GM19238 (cell line): Measurements from ENCODE around the gene IL17RE.
"Not testable (repeated sequence)": the region's sequence is repeated elsewhere in the genome, so short reads cannot be mapped to it uniquely, and the experiment has no call there.

Experiments used
- DNase-seq: peaks from one replicate; pipeline ENCODE4 v3.0.0; 2011; ENCODE audit warnings: low spot score; ENCODE audit not compliant: insufficient read length

IL17RE gene, protein sequence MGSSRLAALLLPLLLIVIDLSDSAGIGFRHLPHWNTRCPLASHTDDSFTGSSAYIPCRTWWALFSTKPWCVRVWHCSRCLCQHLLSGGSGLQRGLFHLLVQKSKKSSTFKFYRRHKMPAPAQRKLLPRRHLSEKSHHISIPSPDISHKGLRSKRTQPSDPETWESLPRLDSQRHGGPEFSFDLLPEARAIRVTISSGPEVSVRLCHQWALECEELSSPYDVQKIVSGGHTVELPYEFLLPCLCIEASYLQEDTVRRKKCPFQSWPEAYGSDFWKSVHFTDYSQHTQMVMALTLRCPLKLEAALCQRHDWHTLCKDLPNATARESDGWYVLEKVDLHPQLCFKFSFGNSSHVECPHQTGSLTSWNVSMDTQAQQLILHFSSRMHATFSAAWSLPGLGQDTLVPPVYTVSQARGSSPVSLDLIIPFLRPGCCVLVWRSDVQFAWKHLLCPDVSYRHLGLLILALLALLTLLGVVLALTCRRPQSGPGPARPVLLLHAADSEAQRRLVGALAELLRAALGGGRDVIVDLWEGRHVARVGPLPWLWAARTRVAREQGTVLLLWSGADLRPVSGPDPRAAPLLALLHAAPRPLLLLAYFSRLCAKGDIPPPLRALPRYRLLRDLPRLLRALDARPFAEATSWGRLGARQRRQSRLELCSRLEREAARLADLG

DNA sequence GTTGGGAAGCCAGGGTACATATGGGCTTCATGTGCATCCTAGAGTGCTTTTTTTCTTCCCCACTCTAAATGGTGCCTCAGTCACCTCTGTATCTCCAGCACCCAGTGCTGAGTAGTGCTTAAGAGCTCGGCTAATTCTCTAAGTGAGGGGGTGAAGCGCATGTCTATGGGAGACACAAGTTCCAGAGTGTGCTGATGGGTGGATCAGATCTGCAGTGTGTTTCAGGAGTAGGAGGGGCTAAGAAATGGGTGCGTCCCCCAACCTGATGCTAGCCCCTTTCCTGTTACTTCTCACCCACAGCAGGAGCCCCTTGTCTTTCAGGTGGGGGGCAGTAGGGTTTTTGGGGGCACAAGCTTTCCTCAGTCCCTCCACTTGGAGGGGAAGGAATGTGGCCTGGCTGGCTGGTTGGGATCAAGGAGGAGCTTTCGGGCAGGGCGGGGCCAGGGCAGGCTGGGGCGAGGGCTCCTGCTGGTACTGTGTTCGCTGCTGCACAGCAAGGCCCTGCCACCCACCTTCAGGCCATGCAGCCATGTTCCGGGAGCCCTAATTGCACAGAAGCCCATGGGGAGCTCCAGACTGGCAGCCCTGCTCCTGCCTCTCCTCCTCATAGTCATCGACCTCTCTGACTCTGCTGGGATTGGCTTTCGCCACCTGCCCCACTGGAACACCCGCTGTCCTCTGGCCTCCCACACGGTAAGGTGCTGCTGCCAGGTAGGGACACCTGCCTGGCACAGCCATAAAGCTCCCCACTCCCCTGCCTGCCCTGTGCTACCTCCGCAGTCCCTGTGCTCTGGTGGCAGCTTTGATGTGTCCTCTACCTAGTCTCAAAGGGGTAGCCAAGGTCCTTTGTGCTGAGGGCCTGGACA lies at the start of gene IL17RE:
IL17RE (plus strand) TSS at position 477 of the 866 bp plus-strand sequence; CDS start at position 562, 85 bp downstream.
- DNase-seq, result no peak

DNA sequence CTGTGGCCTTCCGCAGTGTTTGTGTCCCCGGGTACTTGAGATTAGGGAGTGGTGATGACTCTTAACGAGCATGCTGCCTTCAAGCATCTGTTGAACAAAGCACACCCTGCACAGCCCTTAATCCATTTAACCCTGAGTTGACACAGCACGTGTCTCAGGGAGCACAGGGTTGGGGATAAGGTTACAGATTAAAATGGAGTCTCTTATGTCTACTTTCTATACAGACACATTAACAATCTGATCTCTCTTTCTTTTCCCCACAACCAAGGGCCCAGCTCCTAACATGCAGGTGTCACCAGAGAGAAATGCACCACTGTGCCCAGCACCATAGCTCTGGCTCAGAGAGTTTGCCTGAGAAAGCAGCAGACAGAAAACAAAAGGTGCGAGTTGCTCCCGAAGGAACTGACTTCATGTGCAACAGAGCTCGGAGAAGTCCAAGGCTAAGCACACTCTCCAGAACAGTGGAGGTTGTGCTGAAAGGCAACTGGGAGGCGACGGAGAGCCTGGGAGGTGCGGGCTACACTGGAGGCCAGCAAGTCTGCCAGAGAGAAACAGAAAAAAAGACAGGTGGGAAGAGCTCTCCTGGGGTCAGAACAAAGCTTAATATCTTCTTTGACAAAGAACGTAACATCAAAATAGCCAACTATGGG lies 48.2 kb upstream of the IL17RE start:
- DNase-seq, result not testable (repeated sequence)

DNA sequence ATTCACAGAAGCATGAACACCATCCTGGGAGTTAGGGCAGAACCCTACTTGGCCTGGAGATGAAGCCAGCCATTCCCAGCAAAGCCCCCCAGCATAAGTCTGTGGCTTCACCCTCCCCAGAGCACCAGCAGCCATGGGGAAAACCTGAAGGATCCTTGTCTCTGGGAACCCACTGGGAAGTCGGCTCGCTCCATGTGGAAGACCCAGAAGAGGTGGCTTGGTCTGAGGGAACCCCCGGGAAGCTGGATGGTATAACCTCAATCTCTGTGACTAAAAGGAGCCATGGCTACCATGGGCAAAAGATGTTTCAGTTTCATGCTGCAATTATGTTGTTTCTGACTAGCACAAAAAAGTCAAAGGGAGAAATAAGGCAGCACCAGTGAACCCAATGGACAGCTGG lies 47.1 kb upstream of the IL17RE start:
- no peak for DNase-seq

DNA sequence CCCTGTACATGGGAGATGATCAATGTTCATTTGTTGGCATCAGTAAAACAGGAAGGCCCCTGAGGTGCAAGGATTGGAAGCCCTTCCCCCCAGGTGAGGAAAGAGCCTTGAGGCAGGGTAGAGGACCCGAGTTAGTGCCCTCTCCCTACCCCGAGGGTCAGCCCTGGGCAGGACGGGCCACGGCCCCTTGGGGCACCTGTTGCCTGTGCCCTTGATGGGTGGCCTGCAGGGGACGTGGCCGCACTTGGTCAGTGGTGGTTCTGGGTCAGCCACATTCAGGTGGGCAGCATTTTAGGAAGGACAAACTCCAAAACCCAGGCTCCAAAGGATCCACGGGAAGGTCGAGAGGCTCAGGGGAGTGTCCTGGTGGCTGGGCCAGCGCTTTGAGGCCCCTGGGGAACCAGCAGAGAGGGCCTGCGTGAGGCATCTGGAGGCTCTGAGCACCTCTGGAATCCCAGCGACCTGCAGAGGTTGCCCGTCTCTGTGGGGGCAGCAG lies 43.1 kb upstream of the IL17RE start:
- no peak for DNase-seq

DNA sequence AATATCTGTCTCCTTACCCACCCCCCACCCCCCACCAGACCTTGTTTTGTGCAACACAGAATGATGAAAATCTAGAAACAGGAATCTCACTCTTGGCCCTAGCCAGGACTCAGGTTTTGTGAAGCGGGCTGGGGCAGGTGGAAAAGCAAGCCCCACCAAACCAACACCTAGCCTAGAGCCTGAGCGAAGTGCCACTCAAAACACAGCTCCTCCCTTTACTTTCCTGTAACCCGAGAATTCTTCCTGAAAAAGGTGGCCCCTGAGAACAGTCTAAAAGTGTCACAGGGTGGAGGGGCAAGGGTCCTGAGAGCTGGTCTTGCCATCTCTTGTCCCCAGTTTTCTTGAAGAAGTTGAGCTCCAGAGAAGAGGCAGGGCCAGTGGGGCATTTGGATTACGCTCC lies 41.4 kb upstream of the IL17RE start:
- DNase-seq, result no peak

DNA sequence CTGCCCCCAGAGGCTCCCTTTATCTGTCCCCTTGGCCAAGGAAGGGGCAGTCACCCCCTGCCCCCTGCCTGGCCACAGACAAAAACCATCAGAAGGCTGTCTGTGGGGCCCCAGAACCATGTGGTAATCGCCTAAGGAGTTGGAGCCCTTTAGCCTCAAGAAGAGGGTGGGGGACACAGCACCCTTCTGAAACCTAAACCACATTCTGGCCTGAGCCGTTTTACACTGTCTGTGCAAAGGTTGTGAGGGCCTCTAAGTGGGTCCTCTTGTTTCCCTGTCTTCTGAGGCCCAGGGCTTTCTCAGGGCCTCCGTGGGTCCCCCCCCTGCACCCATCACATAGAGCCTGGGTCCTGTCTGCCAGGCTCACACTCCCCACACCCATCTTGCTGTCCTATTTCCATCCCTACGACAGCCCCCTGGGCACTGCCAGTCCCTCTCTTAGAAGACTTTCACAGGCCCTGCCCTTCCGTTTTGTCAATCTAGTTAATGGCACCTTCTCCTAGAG lies 41.0 kb upstream of the IL17RE start:
- no peak for DNase-seq

DNA sequence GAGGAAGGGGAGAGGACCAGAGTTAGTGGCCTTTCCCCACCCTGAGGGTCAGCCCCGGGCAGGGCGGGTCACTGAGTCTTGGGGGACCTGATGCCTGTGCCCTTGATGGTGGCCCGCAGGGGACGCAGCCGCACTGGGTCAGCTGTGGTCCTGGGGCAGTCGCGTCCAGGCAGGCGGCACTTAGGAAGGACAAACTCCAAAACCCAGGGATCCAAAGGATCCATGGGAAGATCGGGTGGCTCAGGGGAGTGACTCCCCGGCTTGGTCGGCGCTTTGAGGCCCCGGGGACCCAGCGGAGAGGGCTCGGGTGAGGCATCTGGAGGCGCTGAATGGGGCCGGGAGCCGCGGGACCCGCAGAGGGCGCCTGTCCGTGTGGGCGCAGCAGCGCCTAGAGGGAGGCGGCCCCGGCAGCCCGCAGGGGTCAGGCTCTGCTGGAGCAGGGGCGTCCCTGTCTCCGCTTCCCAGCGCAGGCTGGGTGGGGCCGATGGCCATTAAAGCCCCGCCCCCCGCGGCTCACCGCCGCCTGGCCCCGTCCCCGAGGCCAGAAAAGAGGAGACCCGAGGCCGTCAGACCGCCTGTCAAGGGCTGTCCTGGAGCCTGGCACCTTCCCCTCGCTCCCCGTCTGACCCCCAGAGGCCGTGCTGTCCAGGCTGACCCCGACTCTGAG lies 40.1 kb upstream of the IL17RE start:
- no peak for DNase-seq

DNA sequence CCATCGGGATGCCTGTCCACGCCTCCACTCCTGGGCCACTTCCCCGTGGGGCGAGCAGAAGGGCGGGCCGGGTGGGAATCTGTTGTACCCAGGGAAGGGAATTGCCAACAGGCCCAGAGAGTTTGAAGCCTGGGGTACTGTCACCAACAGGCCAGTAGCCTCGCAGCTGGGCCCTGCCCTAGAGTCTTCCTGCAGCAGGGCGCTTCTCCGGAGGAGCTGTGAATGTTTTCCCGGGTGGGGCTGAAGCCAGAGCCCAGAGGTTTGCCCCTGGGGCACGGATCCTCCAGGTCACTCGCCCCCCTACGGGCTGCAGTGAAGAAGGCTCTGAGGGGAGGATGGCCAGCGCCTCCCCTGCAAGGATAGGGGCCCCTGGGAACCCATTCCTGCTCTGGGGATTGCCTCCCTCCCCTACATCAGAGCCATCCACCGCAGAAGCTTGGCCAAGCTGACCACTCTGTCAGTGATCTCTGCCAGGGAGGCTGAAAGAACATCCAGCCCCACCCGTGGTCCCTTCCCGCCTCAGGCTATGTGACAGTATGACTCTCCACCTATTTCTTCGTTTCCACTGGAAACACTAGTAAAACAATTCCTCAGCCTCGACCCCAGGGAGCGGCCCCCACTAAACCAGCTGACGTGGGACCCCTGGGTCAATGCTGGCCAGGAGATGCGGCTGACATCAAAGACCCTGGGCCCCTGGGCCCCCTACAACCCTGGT lies 39.4 kb upstream of the IL17RE start:
- DNase-seq, result no peak

DNA sequence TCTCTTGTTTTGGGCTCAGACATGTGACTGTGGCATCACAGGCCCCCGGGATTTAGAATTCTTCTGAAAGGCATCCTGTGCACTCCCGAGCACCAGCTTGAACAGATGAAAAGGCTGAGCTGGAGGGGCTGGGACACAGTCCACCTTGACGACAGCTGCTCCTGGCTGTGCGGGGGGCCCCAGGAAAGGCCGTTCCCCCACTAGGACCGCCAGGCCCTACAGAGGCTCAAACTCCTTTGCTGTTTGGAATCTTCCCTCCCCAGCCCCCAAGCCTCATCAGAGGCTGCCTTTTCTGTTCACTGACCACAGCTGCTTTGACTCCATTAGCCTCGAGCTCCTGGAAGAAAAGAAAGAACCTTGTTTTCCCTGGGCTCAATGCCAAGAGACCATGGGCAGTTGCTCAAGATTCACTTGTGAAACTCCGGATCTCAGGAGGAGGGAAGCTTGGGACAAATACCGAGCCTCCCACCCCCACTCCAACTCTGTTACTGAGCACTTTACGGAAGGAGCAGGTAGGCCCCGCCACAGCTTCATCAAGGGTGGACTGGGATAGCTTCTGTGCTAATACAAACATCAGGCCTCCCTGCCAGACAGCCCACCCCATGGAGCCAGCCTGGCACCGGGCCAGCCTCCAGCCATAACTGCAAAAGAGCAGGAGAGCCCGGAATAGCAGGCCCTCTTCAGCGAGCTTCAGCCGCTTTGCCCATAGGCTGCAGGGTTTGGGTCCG lies 38.3 kb upstream of the IL17RE start:
- DNase-seq, result no peak

DNA sequence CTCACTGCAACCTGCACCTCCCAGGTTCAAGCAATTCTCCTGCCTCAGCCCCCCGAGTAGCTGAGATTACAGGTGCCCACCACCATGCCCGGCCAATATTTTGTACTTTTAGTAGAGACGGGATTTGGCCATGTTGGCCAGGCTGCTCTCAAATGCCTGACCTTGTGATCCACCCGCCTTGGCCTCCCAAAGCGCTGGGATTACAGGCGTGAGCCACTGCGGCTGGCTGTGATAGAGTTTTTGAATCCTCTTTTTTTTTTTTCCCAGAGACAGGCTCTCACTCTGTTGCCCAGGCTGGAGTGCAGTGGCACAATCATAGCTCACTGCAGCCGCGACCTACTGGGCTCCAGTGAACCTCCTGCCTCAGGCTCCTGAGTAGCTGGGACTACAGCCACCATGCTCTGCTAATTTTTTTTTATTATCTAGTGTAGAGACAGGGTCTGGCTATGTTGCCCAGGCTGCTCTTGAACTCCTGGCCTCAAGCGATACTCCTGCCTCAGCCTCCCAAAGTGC lies 37.5 kb upstream of the IL17RE start:
- DNase-seq, result not testable (repeated sequence)

DNA sequence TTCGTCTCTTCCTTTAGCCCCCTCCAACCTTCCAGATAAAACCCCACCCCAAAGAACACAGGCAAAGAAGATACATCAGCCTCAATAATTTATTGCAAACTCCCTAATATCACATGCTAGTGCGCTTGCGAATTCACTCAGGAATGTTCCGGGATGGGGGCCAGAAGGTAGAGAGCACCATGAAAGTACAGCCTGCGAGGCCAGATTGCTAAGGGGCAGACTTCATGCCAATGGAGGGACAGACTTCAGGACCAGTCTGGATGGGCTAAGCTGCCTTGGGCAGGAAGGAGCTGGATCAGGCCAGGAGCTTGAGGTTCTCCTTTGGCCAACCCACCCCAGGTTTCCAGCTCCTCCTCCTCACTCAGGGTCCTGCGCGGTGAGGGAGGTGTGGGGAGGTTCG lies 36.0 kb upstream of the IL17RE start:
- no peak for DNase-seq

DNA sequence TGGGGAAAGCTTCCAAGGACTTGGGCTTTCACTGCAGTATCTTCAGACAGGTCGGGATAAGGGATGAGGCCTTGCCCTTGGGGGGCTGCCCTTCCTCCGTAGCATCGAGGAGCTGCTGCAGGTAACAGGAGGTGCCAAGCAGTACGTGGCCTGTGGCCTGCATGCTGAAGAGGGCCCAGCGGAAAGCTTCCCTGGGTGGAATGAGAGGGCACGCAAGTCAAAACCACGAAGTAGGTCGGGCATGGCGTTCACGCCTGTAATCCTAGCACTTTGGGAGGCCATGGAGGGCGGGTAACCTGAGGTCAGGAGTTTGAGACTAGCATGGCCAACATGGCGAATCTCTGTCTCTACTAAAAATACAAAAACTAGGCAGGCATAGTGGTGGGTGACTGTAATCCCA lies 35.5 kb upstream of the IL17RE start:
- no peak for DNase-seq

DNA sequence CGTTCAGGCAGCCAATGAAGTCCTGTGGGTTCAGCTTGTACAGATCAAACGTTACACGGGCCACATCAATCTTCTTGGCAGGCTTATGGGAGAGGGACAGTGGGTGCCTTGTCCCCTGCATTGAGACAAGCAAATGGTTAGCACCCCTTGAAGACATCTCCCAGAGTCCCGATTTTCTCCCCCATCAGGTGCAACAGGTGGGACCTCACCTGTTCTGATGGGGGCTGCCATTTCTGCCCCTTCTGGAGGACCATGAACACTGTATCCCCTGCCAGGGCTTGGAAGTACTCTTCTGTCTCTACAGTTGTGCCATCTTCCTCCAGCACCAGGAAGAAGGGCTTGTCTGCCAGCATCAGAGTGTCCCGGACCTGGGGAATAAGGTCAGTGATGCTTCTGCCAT lies 32.7 kb upstream of the IL17RE start:
- DNase-seq, result no peak

DNA sequence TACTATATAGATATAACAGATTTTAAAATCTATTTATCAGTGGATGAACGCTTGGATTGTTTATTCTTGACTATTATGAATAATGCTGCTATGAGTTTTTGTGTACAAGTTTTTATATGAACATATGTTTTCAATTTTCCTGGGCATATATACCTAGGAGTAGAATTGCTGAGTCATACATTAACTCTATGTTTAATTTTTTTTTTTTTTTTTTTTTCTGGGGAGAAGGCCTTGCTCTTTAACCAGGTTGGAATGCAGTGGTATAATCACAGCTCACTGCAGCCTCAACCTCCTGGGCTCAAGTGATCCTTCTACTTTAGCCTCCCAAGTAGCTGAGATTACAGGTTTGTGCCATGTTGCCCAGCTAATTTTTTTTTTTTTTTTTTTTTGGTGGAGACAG lies 31.7 kb upstream of the IL17RE start:
- DNase-seq, result no peak

DNA sequence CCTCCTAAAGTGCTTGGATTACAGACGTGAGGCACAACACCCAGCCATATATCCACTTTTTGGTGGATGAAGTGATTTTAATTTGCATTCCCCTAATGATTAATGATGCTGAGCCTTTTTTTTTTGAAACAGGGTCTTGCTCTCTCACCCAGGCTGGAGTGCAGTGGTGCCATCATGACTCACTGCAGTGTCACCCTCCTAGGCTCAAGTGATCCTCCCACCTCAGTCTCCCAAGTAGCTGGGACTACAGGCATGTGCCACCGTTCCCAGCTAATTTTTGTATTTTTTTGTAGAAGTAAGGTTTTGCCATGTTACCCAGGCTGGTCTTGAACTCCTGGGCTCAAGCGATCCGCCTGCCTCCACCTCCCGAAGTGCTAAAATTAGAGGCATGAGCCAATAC lies 30.6 kb upstream of the IL17RE start:
- not testable (repeated sequence) for DNase-seq

DNA sequence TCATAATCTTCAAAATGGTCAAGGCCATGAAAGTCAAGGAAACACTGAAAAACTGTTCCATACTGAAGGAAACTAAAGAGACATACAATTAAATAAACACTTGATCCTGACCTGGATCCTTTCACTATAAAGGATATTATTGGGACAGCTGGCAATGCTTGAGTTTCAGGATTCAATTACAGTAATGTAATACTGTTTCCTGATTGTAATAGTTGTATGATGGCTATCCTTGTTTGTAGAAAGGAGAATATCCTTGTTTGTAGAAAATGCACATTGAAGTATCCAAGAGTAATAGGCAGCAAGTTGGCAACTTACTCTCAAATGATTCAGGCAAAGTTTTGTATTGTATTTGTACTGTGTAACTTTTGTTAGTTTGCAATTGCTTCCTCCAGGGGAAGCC lies 27.2 kb upstream of the IL17RE start:
- DNase-seq, result no peak

DNA sequence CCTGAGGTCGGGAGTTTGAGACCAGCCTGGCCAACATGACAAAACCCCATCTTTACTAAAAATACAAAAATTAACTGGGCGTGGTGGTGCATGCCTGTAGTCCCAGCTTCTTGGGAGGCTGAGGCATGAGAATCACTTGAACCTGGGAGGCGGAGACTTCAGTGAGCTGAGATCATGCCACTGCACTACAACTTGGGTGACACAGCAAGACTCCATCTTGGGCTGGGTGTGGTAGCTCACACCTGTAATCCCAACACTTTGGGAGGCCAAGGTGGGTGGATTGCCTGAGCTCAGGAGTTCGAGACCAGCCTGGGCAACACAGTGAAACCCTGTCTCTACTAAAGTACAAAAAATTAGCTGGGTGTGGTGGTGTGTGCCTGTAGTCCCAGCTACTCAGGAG lies 26.4 kb upstream of the IL17RE start:
- not testable (repeated sequence) for DNase-seq

DNA sequence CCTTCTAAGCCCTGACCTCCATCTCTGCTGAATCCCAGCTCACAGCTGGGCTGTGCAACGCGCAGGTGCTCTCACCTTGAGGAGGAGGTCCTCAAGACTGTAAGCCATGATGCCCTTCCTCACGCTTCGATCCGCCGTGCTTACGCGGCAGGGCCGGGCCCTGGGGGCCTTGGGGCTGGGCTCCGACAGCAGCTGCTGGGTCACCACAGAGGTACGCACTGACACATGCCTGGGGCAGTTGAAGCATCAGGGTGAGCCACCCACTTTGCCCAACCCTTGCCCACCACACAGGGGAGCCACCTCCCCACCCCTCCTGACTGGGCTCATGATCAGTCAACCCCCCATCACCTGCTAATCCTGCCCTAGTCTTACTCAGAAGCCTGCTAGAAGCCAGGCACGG lies 25.7 kb upstream of the IL17RE start:
- no peak for DNase-seq

DNA sequence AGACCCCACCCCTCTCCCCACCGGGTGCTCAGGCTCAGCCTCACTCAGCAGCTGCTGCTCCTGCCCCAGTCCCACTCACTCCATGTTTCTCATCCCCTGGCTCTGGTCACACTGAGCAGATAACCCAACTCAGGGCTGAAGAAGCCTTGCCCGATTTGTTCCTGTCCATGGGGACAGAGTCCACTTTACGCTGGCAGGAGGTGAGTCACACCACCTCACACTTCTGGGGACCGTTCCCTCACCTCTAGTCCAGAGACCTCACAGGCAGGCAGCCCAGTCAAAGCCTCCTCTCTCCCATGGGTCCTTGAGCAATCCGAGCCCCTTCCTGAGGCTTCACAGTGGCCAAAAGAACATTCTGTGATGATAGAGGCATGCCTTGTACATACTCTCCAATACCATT lies 23.9 kb upstream of the IL17RE start:
- no peak for DNase-seq
